ENCODE data around the gene USP35. TPM values are rescaled to one million over a fixed set of nuclear protein-coding genes. Genes with fewer than 3 reads are reported as not detected.

USP35 gene
- total and polyA plus RNA-seq, 7 donors: 1.2 to 23.3 (median 6.7) TPM

GRCh38 chr11:78261367-78261766, 72.6 kb downstream of the USP35 start:
- no peaks in the 10 kb centered on the region for H3K9me3 ChIP-seq
- H3K27me3 ChIP-seq: no peaks in the 10 kb centered on the region
- TF ChIP-seq CTCF (IDR thresholded peaks at IDR 0.05) (no peak), POLR2A (IDR thresholded peaks at IDR 0.05) (no peak), EP300 (IDR thresholded peaks at IDR 0.05) (no peak), POLR2AphosphoS5 (IDR thresholded peaks at IDR 0.05) (no peak)
- intact Hi-C loops (cut with DNase I): no loop called here
- no peak overlapping the region for H3K27ac ChIP-seq
- no peak overlapping the region for H3K4me3 ChIP-seq
- no peaks in the 10 kb centered on the region for H3K36me3 ChIP-seq
- peaks cover 0 to 4% (median 0%) of the 10 kb centered on the region in 4 donors for H3K4me1 ChIP-seq
- no peak for DNase-seq
- 90% methylated on average over 4 of the region's 4 CpGs for WGBS, 2 donors

- TF ChIP-seq CTCF (IDR thresholded peaks at IDR 0.05) (no peak), EP300 (IDR thresholded peaks at IDR 0.05) (no peak), POLR2A (IDR thresholded peaks at IDR 0.05) (no peak), POLR2AphosphoS5 (IDR thresholded peaks at IDR 0.05) (no peak)
- Histone ChIP-seq H3K9me3 (no peaks in the 10 kb centered on the region), H3K4me1 (no peaks in the 10 kb centered on the region), H3K27ac (no peak overlapping the region), H3K4me3 (no peak overlapping the region), H3K36me3 (no peaks in the 10 kb centered on the region), H3K27me3 (no peaks in the 10 kb centered on the region)
- DNase-seq: no peak
- intact Hi-C loops (cut with DNase I): no loop called here
- 62 to 87% methylated on average over 4 of the region's 4 CpGs for WGBS, 2 donors
These were observed 73.1 kb downstream of the USP35 start for GRCh38 chr11:78261828-78262227.

- H3K27me3 ChIP-seq: no peaks in the 10 kb centered on the region
- TF ChIP-seq POLR2AphosphoS5 (IDR thresholded peaks at IDR 0.05) (no peak), EP300 (IDR thresholded peaks at IDR 0.05) (no peak), POLR2A (IDR thresholded peaks at IDR 0.05) (no peak), CTCF (IDR thresholded peaks at IDR 0.05) (no peak)
- WGBS, 2 donors: 84 to 90% methylated on average over 5 of the region's 5 CpGs
- no peak overlapping the region for H3K4me3 ChIP-seq
- no peak for DNase-seq
- H3K36me3 ChIP-seq: no peaks in the 10 kb centered on the region
- intact Hi-C loops (cut with DNase I): no loop called here
- no peaks in the 10 kb centered on the region for H3K4me1 ChIP-seq
- H3K9me3 ChIP-seq: no peaks in the 10 kb centered on the region
- H3K27ac ChIP-seq: no peak overlapping the region
These were observed 73.5 kb downstream of the USP35 start for GRCh38 chr11:78262238-78262637.

GRCh38 chr11:78262691-78263090, 74.0 kb downstream of the USP35 start:
- intact Hi-C loops (cut with DNase I): no loop called here
- Histone ChIP-seq H3K4me3 (no peak overlapping the region), H3K9me3 (no peaks in the 10 kb centered on the region), H3K27me3 (no peaks in the 10 kb centered on the region), H3K27ac (no peak overlapping the region), H3K36me3 (no peaks in the 10 kb centered on the region), H3K4me1 (no peaks in the 10 kb centered on the region)
- no peak for DNase-seq
- TF ChIP-seq POLR2A (IDR thresholded peaks at IDR 0.05) (no peak), CTCF (IDR thresholded peaks at IDR 0.05) (no peak), POLR2AphosphoS5 (IDR thresholded peaks at IDR 0.05) (no peak), EP300 (IDR thresholded peaks at IDR 0.05) (no peak)

Other genes with a start within 250 kb of the USP35 start
- 10 to 100 TPM; 26.3 to 32.1 (median 29.8) TPM for gene INTS4, start 194.3 kb upstream of the USP35 start, total RNA-seq
- gene INTS4, start 194.3 kb upstream of the USP35 start, polyA plus RNA-seq: 10 to 100 TPM; 11.1 to 17.8 (median 11.4) TPM
- 1 to 10 TPM; 2.5 to 4.5 (median 2.6) TPM for gene KCTD14, start 165.6 kb upstream of the USP35 start, total RNA-seq
- gene KCTD14, start 165.6 kb upstream of the USP35 start, polyA plus RNA-seq: 10 to 100 TPM; 11.6 to 22.8 (median 15.0) TPM
- 1 to 10 TPM in 1 of 4 donors, not detected in 3; 1.8 TPM for gene THRSP, start 125.1 kb upstream of the USP35 start, total RNA-seq
- gene THRSP, start 125.1 kb upstream of the USP35 start, polyA plus RNA-seq: 1 to 10 TPM in 1 of 3 donors, not detected in 2; 3.4 TPM
- gene NDUFC2, start 109.1 kb upstream of the USP35 start, total RNA-seq: 100 to 1,000 TPM in 2 of 4 donors, 10 to 100 TPM in 2; 55.9 to 109 (median 93.8) TPM
- 100 to 1,000 TPM; 123 to 246 (median 131) TPM for gene NDUFC2, start 109.1 kb upstream of the USP35 start, polyA plus RNA-seq
- 10 to 100 TPM; 15.6 to 26.4 (median 24.2) TPM for gene ALG8, start 49.3 kb upstream of the USP35 start, total RNA-seq
- 10 to 100 TPM; 13.2 to 24.2 (median 15.0) TPM for gene ALG8, start 49.3 kb upstream of the USP35 start, polyA plus RNA-seq
- gene KCTD21, start 293 bp upstream of the USP35 start, total RNA-seq: 10 to 100 TPM in 2 of 4 donors, 1 to 10 TPM in 2; 5.4 to 18.8 (median 9.2) TPM
- 1 to 10 TPM; 4.2 to 7.4 (median 4.5) TPM for gene KCTD21, start 293 bp upstream of the USP35 start, polyA plus RNA-seq
- gene GAB2, start 228.9 kb downstream of the USP35 start, total RNA-seq: 10 to 100 TPM; 13.6 to 23.5 (median 17.3) TPM
- 10 to 100 TPM; 10.8 to 12.6 (median 11.3) TPM for gene GAB2, start 228.9 kb downstream of the USP35 start, polyA plus RNA-seq

Measured in sigmoid colon (tissue), 7 donors.